IMR-90 (cell line): Measurements from ENCODE around the gene LRRC75B. TPM values are rescaled to one million over a fixed set of nuclear protein-coding genes. Genes with fewer than 3 reads are reported as not detected.

Experiments
- ATAC-seq: fragments of 200-7000 bp; cut with Tn5 transposase; 2 replicates; pipeline ENCODE4 v1.9.1; 2020; ENCODE audit warnings: low read depth, mild to moderate bottlenecking, moderate library complexity
- BruUV-seq: library from RNA; stranded (reverse); fragments of 400-500 nt; replicated peaks from 2 replicates; lab custom pipeline; 2021; lab: Mats Ljungman, UMichigan
- CTCF ChIA-PET: fragments of 300-600 bp; formaldehyde crosslinking; extraction: SDS; loops from one replicate; lab custom pipeline; 2021; ENCODE audit warnings: antibody characterized with exemption; lab: Yijun Ruan, JAX
- POLR2A ChIA-PET: fragments of 300-600 bp; sonication (Branson Sonifier 250); formaldehyde crosslinking; loops from one replicate; lab custom pipeline; 2022; ENCODE audit warnings: antibody characterized with exemption; ENCODE audit not compliant: unreplicated experiment; lab: Charles Lee
- DNase-seq: peaks from one replicate; pipeline ENCODE4 v3.0.0; 2013
- H2AFZ ChIP-seq: replicated peaks from 2 replicates; pipeline ENCODE3; 2013; ENCODE audit warnings: low read length, mild to moderate bottlenecking; ENCODE audit not compliant: poor library complexity
- H2AK5ac ChIP-seq: 2 replicates; pipeline ENCODE4 v1.6.1; 2013; ENCODE audit warnings: low read depth, low read length, inconsistent platforms
- H2AK9ac ChIP-seq: replicated peaks from 2 replicates; pipeline ENCODE3; 2013; ENCODE audit warnings: mild to moderate bottlenecking, low read depth, low read length, moderate library complexity; ENCODE audit not compliant: poor library complexity
- H2BK120ac ChIP-seq: 2 replicates; pipeline ENCODE4 v1.6.1; 2013; ENCODE audit warnings: low read depth, low read length, inconsistent platforms
- H2BK15ac ChIP-seq: 3 replicates; pipeline ENCODE4 v1.6.1; 2013; ENCODE audit warnings: low read depth, low read length, inconsistent platforms
- H2BK20ac ChIP-seq: 2 replicates; pipeline ENCODE4 v1.6.1; 2013; ENCODE audit warnings: low read depth, mild to moderate bottlenecking, inconsistent platforms, low read length, moderate library complexity
- H2BK5ac ChIP-seq: 2 replicates; pipeline ENCODE4 v1.6.1; 2013; ENCODE audit warnings: mild to moderate bottlenecking, low read depth, low read length, inconsistent platforms; ENCODE audit not compliant: poor library complexity, severe bottlenecking
- H3K14ac ChIP-seq: replicated peaks from 2 replicates; pipeline ENCODE4 v1.6.1; 2013; ENCODE audit warnings: low read depth, low read length, inconsistent platforms
- H3K18ac ChIP-seq: 2 replicates; pipeline ENCODE4 v1.6.1; 2013; ENCODE audit warnings: low read depth, low read length, control low read depth
- H3K23ac ChIP-seq: 2 replicates; pipeline ENCODE4 v1.6.1; 2013; ENCODE audit warnings: low read depth, low read length, inconsistent platforms
- H3K27ac ChIP-seq: 2 replicates; pipeline ENCODE4 v1.5.1; 2013; ENCODE audit warnings: mild to moderate bottlenecking, control low read depth, low read length; ENCODE audit not compliant: insufficient read depth
- H3K27me3 ChIP-seq: 2 replicates; pipeline ENCODE4 v1.6.1; 2013; ENCODE audit warnings: low read length; ENCODE audit not compliant: control insufficient read depth, insufficient read depth
- H3K36me3 ChIP-seq: 2 replicates; pipeline ENCODE4 v1.6.1; 2013; ENCODE audit warnings: low read length, mixed read lengths; ENCODE audit not compliant: control insufficient read depth, insufficient read depth
- H3K4ac ChIP-seq: 2 replicates; pipeline ENCODE4 v1.6.1; 2013; ENCODE audit warnings: low read depth, low read length, inconsistent platforms
- H3K4me1 ChIP-seq: 2 replicates; pipeline ENCODE4 v1.6.1; 2013; ENCODE audit warnings: low read length, mixed read lengths; ENCODE audit not compliant: control insufficient read depth, insufficient read depth
- H3K4me2 ChIP-seq: 2 replicates; pipeline ENCODE4 v1.6.1; 2013; ENCODE audit warnings: low read depth, mild to moderate bottlenecking, control low read depth, low read length, moderate library complexity
- H3K4me3 ChIP-seq: 2 replicates; pipeline ENCODE4 v1.5.1; 2013; ENCODE audit warnings: low read depth, mild to moderate bottlenecking, control low read depth, low read length, moderate library complexity; ENCODE audit not compliant: insufficient read depth
- H3K56ac ChIP-seq: 2 replicates; pipeline ENCODE4 v1.6.1; 2013; ENCODE audit warnings: low read length, inconsistent platforms; ENCODE audit not compliant: insufficient read depth; ENCODE audit errors: extremely low read depth
- H3K79me1 ChIP-seq, 2 experiments: 2 replicates each; pipeline ENCODE4 v1.6.1; 2013; ENCODE audit warnings: low read length in 2 of 2, inconsistent platforms in 1 of 2, low read depth in 1 of 2
- H3K9ac ChIP-seq: 2 replicates; pipeline ENCODE4 v1.6.1; 2013; ENCODE audit warnings: low read depth, low read length, control low read depth
- H3K9me1 ChIP-seq: 2 replicates; pipeline ENCODE4 v1.6.1; 2013; ENCODE audit warnings: low read length, inconsistent platforms; ENCODE audit not compliant: insufficient read depth
- H3K9me3 ChIP-seq: 2 replicates; pipeline ENCODE4 v1.6.1; 2013; ENCODE audit warnings: low read length; ENCODE audit not compliant: control insufficient read depth, insufficient read depth
- H4K20me1 ChIP-seq: 2 replicates; pipeline ENCODE4 v1.6.1; 2013; ENCODE audit warnings: low read length, inconsistent platforms; ENCODE audit not compliant: insufficient read depth
- H4K5ac ChIP-seq: 2 replicates; pipeline ENCODE4 v1.6.1; 2013; ENCODE audit warnings: mild to moderate bottlenecking, low read depth, low read length, control low read depth
- H4K8ac ChIP-seq, 2 experiments: 2 replicates each; pipeline ENCODE4 v1.6.1; 2013; ENCODE audit warnings: low read depth in 2 of 2, low read length in 2 of 2, control low read depth in 1 of 2, inconsistent platforms in 1 of 2
- H4K91ac ChIP-seq: 2 replicates; pipeline ENCODE4 v1.6.1; 2013; ENCODE audit warnings: low read depth, low read length, inconsistent platforms; ENCODE audit not compliant: insufficient read depth
- BHLHE40 ChIP-seq: fragments of 150-350 bp; IDR thresholded peaks from 2 replicates; pipeline ENCODE4 v1.6.1; 2016; ENCODE audit warnings: mild to moderate bottlenecking, low read depth, low read length
- CEBPB ChIP-seq: IDR thresholded peaks from 2 replicates; pipeline ENCODE4 v1.6.1; 2012; ENCODE audit warnings: low read depth, low read length, improper control_type of control experiment
- CHD1 ChIP-seq: IDR thresholded peaks from 2 replicates; pipeline ENCODE4 v1.6.1; 2012; ENCODE audit warnings: low read depth, low read length, improper control_type of control experiment
- CTCF ChIP-seq: conservative IDR thresholded peaks from 2 replicates; pipeline ENCODE4 v1.5.1; 2012; ENCODE audit warnings: mild to moderate bottlenecking, low read depth, low read length, improper control_type of control experiment
- ELK1 ChIP-seq: fragments of 150-350 bp; IDR thresholded peaks from 2 replicates; pipeline ENCODE4 v1.6.1; 2016; ENCODE audit warnings: low read depth, mild to moderate bottlenecking, low read length, moderate library complexity, borderline replicate concordance
- FOS ChIP-seq: fragments of 150-350 bp; IDR thresholded peaks from 2 replicates; pipeline ENCODE4 v1.6.1; 2016; ENCODE audit warnings: low read depth, low read length
- MAFK ChIP-seq: IDR thresholded peaks from 2 replicates; pipeline ENCODE4 v1.6.1; 2012; ENCODE audit warnings: low read depth, low read length, improper control_type of control experiment
- MAZ ChIP-seq: IDR thresholded peaks from 2 replicates; pipeline ENCODE4 v1.6.1; 2012; ENCODE audit warnings: low read depth, mild to moderate bottlenecking, low read length, improper control_type of control experiment, moderate library complexity, borderline replicate concordance
- MXI1 ChIP-seq: IDR thresholded peaks from 2 replicates; pipeline ENCODE4 v1.6.1; 2012; ENCODE audit warnings: low read depth, mild to moderate bottlenecking, low read length, moderate library complexity, borderline replicate concordance
- NFE2L2 ChIP-seq: fragments of 150-350 bp; IDR thresholded peaks from 2 replicates; pipeline ENCODE4 v1.6.1; 2016; ENCODE audit warnings: low read depth, mild to moderate bottlenecking, low read length
- POLR2A ChIP-seq: IDR thresholded peaks from 2 replicates; pipeline ENCODE4 v1.6.1; 2012; ENCODE audit warnings: mild to moderate bottlenecking, low read depth, low read length
- RAD21 ChIP-seq: IDR thresholded peaks from 2 replicates; pipeline ENCODE4 v1.6.1; 2012; ENCODE audit warnings: low read length, improper control_type of control experiment
- RCOR1 ChIP-seq: IDR thresholded peaks from 2 replicates; pipeline ENCODE4 v1.6.1; 2012; ENCODE audit warnings: mild to moderate bottlenecking, low read length, improper control_type of control experiment; ENCODE audit not compliant: insufficient replicate concordance
- RFX5 ChIP-seq: IDR thresholded peaks from 2 replicates; pipeline ENCODE4 v1.8.0; 2012; ENCODE audit warnings: low read depth, mild to moderate bottlenecking, low read length, moderate library complexity
- SMC3 ChIP-seq: fragments of 150-350 bp; IDR thresholded peaks from 2 replicates; pipeline ENCODE4 v1.6.1; 2016; ENCODE audit warnings: low read depth, mild to moderate bottlenecking, antibody characterized with exemption, low read length, moderate library complexity
- USF2 ChIP-seq: fragments of 150-350 bp; IDR thresholded peaks from 2 replicates; pipeline ENCODE4 v1.6.1; 2017; ENCODE audit warnings: mild to moderate bottlenecking, antibody characterized with exemption, low read length, low read depth
- WGBS, 2 experiments: methylation state at CpG; one replicate each; pipeline versions ENCODE4 v1.1.5 to v1.1.7; 2013; ENCODE audit warnings: missing lambda C conversion rate in 2 of 2; ENCODE audit not compliant: insufficient read length in 1 of 2; ENCODE audit errors: extremely low coverage in 2 of 2; 5-methylcytosine and 5-hydroxymethylcytosine counted together
- dilution Hi-C: fragments of 300-500 bp; cut with HindIII; formaldehyde crosslinking; loops from one replicate; pipeline ENCODE4 v1.14.3; 2018; ENCODE audit warnings: low sequenced_read_pairs; ENCODE audit not compliant: unreplicated experiment
- in situ Hi-C: fragments of 300-500 bp; cut with MboI; formaldehyde crosslinking; loops from 3 replicates; pipeline ENCODE4 v1.14.3; 2019; ENCODE audit warnings: low sequenced_read_pairs, inconsistent platforms, mixed read lengths
- intact Hi-C: fragments of 100-400 bp; cut with micrococcal nuclease; formaldehyde crosslinking; loops from 2 replicates; pipeline ENCODE4 v1.10.0; 2022
- polyA plus RNA-seq, 3 experiments: library from polyadenylated mRNA; depleted of rRNA; stranded (reverse); fragments of >200 nt; gene quantifications; 2 replicates each; pipeline ENCODE4 v1.2.3, GENCODE V29; 2012; ENCODE audit warnings: low replicate concordance in 1 of 3
- total RNA-seq: library from RNA; depleted of rRNA; stranded (reverse); fragments of >200 nt; gene quantifications from 2 replicates; pipeline ENCODE4 v1.2.3, GENCODE V29; 2012

The LRRC75B gene
- total and polyA plus RNA-seq, 2 of the 4 experiments (the other 2 are of a cell fraction): 1.6 to 10.7 TPM

DNA sequence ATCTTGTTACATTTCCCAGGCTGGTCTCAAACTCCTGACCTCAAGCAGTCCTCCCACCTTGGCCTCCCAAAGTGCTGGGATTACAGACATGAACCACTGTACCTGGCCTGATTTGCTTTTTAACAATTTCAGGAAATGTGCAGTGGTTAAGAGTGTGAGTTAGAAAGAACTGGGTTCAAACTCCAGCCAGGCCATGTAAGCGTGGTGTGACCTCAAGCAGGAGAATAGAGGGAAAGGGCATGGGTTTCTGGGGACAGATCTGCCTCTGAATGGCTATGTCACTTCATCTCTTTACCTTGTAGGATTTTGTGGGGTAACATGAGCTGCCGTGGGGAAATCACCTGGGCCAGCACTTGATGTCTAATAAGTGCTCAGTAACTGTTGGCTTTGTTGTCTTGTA is 27.8 kb downstream of the LRRC75B start:
- no peak overlapping the region for H3K56ac ChIP-seq
- no peak overlapping the region for H2BK5ac ChIP-seq
- H2AFZ ChIP-seq: no peak overlapping the region
- no peaks in the 10 kb centered on the region for H3K9me3 ChIP-seq
- no peak overlapping the region for H3K23ac ChIP-seq
- no peak overlapping the region for H2AK9ac ChIP-seq
- H3K18ac ChIP-seq: no peak overlapping the region
- H2BK15ac ChIP-seq: no peak overlapping the region
- ATAC-seq (no peak), DNase-seq (no peak)
- in situ Hi-C loops (no loop called here), intact Hi-C loops (no loop called here), dilution Hi-C loops (no loop called here)
- no peaks in the 10 kb centered on the region; the same call in 1 of the 2 replicates for H3K4me1 ChIP-seq
- H4K8ac ChIP-seq: no peak overlapping the region
- peaks cover 35% of the 10 kb centered on the region for H3K36me3 ChIP-seq
- H2BK20ac ChIP-seq: no peak overlapping the region
- no peak overlapping the region for H3K4me3 ChIP-seq
- no peak overlapping the region for H4K5ac ChIP-seq
- peaks cover 66% of the 10 kb centered on the region for H4K20me1 ChIP-seq
- H3K27ac ChIP-seq: no peak overlapping the region
- H3K9me1 ChIP-seq: peaks cover 14% of the 10 kb centered on the region; the same call in 1 of the 2 replicates
- H3K14ac ChIP-seq: no peak overlapping the region
- TF ChIP-seq RFX5 (no peak), CHD1 (no peak), MAZ (no peak), RAD21 (no peak), USF2 (no peak), POLR2A (no peak), SMC3 (no peak), ELK1 (no peak), FOS (no peak), MXI1 (no peak), CTCF (no peak), CEBPB (no peak), RCOR1 (no peak), MAFK (no peak), NFE2L2 (no peak), BHLHE40 (no peak)
- POLR2A ChIA-PET: no interaction called here
- no peaks in the 10 kb centered on the region for H3K27me3 ChIP-seq
- no TSS peak for BruUV-seq
- H3K4ac ChIP-seq: no peak overlapping the region
- CTCF ChIA-PET: no interaction called here
- H2AK5ac ChIP-seq: no peak overlapping the region
- 100% methylated on average over 1 of the region's 2 CpGs; no CpG with 5 or more reads in 1 of the 2 experiments for WGBS, 2 experiments
- H2BK120ac ChIP-seq: no peak overlapping the region
- H3K79me1 ChIP-seq: peaks cover 34 to 76% of the 10 kb centered on the region in 2 experiments
- H4K91ac ChIP-seq: no peak overlapping the region
- no peak overlapping the region for H3K4me2 ChIP-seq
- no peak overlapping the region for H3K9ac ChIP-seq
